DMS79 treated with DMSO at 0.1 percent for 48 hours (cell line): ENCODE measurements around the gene PGBD2.
"Not testable (repeated sequence)": the region's sequence is repeated elsewhere in the genome, so short reads cannot be mapped to it uniquely, and the experiment has no call there.

Source experiments
- DNase-seq: peaks from one replicate; lab custom pipeline; 2025; lab: John Stamatoyannopoulos, UW

Gene PGBD2

DNA sequence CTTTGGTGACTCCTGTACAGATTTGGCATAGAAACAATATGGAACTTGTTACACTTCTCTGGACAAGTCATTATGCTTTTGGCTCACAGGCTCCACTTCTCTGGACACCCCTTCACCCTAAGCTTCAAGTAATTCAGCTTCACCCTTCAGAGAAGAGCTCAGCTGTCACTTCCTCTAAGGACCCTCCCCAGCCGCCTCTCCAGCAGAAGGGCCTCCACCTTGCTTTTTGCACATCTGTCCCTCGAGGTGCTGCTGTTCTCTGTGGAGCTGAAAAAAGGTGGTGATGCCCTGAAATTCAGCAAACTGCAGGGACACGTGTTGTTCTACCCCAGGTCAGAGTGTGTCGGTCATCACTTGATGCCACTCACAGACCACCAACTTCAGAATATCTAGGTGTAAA lies 19.8 kb downstream of the PGBD2 start:
- DNase-seq, result not testable (repeated sequence)

GRCh38 chr1:248926401-248927182 lies 20.6 kb downstream of the PGBD2 start:
- DNase-seq, result no peak

- not testable (repeated sequence) for DNase-seq
Observed at GRCh38 chr1:248927283-248927682, 21.2 kb downstream of the PGBD2 start.

GRCh38 chr1:248928122-248928521 lies 22.1 kb downstream of the PGBD2 start:
- not testable (repeated sequence) for DNase-seq

GRCh38 chr1:248930037-248930436 lies 24.0 kb downstream of the PGBD2 start:
- DNase-seq, result not testable (repeated sequence)

GRCh38 chr1:248938173-248938809 lies 32.3 kb downstream of the PGBD2 start:
- DNase-seq, result not testable (repeated sequence)

- DNase-seq, result not testable (repeated sequence)
Observed at GRCh38 chr1:248944134-248944999, 38.3 kb downstream of the PGBD2 start.

- not testable (repeated sequence) for DNase-seq
Observed at GRCh38 chr1:248945000-248945423, 39.0 kb downstream of the PGBD2 start.

DNA sequence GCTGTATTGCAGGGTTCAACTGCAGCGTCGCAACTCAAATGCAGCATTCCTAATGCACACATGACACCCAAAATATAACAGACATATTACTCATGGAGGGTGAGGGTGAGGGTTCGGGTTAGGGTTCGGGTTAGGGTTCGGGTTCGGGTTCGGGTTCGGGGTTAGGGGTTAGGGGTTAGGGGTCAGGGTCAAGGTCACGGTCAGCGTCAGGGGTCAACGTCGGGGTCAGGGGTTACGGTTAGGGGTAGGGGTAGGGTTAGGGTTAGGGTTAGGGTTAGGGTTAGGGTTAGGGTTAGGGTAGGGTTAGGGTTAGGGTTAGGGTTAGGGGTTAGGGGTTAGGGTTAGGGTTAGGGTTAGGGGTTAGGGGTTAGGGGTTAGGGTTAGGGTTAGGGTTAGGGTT lies 39.4 kb downstream of the PGBD2 start:
- DNase-seq, result not testable (repeated sequence)

DNA sequence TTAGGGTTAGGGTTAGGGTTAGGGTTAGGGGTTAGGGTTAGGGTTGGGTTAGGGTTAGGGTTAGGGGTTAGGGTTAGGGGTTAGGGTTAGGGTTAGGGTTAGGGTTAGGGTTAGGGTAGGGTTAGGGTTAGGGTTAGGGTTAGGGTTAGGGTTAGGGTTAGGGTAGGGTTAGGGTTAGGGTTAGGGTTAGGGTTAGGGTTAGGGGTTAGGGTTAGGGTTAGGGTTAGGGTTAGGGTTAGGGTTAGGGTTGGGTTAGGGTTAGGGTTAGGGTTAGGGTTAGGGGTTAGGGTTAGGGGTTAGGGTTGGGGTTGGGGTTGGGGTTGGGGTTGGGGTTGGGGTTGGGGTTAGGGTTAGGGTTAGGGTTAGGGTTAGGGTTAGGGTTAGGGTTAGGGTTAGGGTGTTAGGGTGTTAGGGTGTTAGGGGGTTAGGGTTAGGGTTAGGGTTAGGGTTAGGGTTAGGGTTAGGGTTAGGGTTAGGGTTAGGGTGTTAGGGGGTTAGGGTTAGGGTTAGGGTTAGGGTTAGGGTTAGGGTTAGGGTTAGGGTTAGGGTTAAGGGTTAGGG lies 39.9 kb downstream of the PGBD2 start:
- DNase-seq, result not testable (repeated sequence)
